Middle frontal gyrus (tissue), 1 donor: ENCODE data around the gene WWOX.

Source experiments
- DNase-seq: peaks from one replicate; pipeline ENCODE4 v3.0.0-alpha.2; 2015; ENCODE audit warnings: low spot score; ENCODE audit errors: extremely low spot score

WWOX gene

DNA sequence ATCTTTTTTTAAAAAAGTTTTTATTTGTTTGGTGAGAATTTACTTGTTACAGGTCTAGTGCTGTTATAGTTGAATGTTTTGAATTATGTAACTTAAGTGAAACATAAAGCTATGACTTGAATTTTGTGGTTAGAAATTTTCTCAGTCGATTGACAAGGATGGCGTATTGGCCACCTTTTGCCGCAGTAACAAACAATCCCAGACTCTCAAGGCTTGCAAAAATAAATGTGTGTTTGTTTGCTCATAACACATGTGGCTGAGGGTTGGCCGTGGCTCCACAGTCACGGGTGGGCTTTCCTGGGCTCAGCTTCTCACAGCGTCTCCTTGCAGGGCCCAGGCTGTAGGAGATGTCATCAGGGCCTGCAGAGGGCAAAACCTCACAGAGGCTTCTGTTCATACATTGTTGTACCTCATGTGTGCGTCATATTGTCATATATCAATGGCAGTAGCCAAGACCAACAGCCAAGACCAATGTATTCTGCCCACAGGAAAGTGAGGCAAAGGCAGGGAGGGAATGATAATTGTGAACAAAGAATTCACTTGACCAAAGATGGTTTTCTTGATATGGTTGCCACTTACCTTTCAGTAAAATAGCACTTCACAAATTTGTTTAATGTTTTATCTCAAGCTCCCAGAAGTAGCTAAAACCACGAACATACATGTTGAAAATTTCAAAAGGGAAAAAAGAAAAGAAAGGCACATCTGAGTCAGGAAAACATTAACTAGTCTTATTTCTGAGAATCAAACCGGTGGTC is 93.5 kb downstream of the WWOX start:
- DNase-seq: no peak

DNA sequence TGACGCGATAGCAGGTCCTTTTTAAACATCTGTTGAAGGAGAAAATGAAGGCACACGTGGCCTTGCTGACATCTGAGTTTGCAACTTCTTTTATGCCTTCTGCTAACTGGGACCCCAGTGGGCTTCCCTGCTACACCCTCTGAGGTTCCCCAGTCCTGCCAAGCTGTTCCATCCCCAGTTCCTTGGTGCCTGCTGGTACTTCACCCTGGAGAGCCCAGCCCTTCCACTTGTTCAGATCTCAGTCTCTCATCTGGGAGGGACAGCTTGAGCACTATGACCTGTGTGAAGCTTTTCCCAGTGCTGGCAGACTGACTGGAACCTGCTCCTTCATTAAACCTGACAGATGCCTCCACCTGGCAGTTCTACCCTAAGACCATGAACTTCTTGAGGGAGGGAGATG is 95.5 kb downstream of the WWOX start:
- DNase-seq: no peak

GRCh38 chr16:78195797-78196196 is 96.3 kb downstream of the WWOX start:
- DNase-seq: no peak

DNA sequence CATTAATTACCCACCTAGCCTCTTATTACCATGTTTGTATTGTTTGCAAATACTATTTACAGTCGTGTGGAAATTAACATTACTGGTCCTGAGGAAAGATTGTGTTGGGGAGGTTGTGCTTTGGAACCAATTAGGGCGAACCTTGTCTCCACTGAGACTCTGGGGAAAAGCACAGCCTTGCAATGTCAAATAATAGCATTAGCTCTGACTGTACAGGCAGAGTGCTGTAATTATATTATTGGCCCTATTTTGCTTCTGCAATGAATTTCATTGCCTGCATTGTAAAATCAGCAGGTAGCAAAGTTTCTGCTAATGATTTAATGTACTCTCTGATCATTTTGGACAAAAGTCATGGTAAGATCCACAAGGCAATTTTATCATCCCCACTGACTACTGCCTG is 97.0 kb downstream of the WWOX start:
- no peak for DNase-seq

GRCh38 chr16:78198288-78198687 is 98.8 kb downstream of the WWOX start:
- no peak for DNase-seq

- DNase-seq: no peak
Observed at GRCh38 chr16:78199325-78200022, 100.0 kb downstream of the WWOX start.

DNA sequence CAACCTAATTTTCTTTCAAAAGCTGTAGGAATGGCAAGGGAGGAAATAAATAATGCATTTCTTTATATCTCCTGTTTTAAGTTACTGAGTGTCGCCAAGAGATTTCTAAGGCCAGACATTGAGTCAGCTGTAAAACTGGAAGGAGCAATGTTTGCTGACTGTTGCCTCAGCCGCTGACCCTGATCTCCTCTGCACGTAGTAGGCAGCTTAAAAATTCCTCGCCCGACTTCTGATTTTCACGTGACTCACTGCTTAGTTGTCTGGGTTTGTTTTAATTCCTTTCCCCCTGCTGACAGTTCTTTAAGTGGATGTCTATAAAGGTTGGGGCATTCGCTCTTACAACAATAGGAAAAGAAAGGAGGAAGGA is 100.6 kb downstream of the WWOX start:
- DNase-seq: no peak

DNA sequence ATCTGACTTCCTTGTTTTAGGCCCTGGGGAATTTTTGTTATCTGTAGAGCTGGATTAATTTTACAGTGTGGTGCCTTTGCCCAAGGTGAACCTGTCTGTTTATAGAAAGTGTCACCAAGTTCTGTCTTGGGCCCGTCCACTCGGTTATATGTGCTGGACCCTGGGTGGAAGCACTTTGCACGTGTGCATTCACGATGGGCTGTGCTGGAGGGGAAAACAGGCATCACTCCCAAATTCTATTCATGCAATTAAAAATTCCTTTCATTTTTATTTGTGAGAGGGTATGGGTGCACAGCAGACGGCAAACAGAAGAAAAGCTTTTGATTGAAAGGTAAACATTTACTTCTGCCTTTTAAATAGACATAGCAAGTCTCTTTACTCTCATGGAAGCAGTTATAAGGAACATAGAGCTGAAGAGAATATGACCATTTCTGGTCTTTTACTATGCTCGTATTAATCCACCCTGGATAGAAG is 101.2 kb downstream of the WWOX start:
- no peak for DNase-seq

GRCh38 chr16:78205506-78205905 is 106.1 kb downstream of the WWOX start:
- DNase-seq: no peak

GRCh38 chr16:78206623-78207223 is 107.3 kb downstream of the WWOX start:
- no peak for DNase-seq

DNA sequence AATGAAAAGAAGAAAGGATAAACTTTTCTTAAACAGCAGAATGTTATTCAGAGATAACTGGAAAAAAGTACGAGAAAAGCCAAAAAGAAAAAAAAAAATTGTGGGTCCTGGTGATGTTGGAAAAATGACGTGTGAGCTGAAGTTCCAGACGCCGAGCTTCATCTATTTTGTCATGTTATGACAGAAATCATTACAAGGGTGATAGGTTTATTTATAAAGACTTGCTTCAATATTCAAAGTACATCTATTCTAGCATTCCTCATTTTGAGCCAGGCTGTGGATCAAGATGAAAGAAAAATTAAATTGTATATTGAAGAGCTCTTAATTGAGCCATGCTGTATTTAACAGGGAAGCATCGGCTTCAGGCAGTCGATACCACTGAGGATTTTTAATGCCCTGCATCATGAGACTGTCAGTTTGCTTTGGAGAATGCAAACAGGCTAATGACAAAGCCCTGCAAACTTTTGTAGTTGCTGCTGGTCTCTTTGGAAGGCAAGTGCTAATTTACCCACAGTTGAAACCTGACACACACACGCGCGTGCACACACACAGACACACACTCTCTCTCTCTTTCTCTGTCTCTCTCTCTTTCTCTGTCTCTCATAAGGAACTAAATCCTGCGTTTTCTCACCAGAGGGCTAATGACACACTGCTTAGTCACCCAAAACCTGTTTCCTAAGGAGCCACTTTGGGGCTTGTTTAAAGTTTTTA is 110.7 kb downstream of the WWOX start:
- DNase-seq: no peak

GRCh38 chr16:78211020-78211599 is 111.7 kb downstream of the WWOX start:
- DNase-seq: no peak

DNA sequence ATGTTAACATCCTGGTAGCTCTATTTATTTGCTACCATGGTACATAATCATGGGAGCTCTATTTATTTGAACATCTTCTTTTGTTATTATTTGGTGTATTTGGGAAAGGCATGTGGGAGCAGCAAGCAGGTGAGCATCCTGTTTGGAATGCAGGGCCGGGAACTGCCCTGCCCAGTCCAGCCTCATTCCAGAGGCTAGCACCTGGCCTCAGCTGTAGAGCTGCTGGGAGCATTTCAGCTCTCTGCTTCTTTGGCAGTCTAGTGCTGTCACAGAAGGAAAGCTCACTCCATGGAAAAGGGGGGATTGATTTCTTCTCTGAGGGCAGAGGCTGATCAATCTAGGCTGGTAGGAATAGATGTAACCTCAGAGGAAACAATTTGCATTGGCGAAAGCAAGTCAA is 112.5 kb downstream of the WWOX start:
- no peak for DNase-seq

DNA sequence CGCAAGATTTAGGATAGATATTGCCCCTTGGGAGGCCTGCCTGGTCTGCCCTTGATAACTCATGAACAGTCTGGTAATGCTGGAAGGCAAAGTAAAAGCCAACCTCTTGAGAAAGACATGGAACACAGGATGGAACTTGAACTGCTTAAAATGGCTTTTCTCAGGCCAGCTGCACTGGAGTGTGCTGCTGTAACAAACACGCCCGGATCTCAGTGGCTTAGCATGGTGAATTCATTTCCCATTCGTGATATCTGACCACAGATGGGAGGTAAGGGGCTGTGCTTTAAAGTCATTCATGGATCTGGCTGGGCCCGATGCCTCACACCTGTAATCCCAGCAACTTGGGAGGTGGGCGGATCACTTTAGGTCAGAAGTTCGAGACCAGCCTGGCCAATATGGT is 113.2 kb downstream of the WWOX start:
- DNase-seq: no peak

- DNase-seq: no peak
Observed at GRCh38 chr16:78213751-78214150, 114.3 kb downstream of the WWOX start.

DNA sequence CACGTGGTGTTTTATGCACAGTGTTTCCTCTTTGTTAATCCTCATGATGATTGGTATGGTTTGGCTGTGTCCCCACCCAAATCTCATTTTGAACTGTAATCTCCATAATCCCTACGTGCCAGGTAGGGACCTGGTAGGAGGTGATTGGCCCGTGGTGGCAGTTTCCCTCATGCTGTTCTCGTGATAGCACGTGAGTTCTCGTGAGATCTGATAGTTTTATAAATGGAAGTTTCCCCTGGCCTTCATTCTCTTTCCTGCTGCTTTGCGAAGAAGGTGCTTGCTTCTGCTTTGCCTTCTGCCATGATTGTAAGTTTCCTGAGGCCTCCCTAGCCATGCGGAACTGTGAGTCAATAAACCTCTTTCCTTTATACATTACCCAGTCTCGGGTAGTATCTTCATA is 115.8 kb downstream of the WWOX start:
- DNase-seq: no peak

DNA sequence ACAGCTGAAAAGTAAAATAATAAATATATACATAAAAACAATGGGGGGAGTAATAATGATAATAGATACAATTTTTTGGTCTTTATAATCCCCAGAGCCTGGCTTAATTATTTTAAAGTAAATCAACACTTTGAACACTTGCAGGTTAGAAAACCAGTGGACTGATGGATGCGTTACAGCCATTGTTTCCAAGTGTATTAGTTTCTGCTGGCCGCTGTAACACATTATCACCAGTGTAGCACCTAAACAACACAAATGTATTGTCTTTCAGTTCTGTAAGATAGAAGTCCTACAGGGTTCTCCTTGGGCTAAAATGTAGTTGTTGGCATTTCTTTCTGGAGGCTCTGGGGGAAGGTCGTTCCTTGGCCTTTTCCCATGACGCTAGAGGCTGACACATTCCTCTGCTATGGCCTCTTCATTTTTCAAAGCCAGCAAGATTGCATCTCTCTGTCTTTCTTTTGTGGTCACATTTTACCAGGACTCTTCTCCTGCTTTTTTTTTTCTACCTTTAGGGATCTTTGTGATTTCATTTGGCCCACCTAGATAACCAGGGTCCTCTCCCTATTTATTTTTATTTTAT is 116.8 kb downstream of the WWOX start:
- no peak for DNase-seq

GRCh38 chr16:78217276-78217675 is 117.8 kb downstream of the WWOX start:
- DNase-seq: no peak

DNA sequence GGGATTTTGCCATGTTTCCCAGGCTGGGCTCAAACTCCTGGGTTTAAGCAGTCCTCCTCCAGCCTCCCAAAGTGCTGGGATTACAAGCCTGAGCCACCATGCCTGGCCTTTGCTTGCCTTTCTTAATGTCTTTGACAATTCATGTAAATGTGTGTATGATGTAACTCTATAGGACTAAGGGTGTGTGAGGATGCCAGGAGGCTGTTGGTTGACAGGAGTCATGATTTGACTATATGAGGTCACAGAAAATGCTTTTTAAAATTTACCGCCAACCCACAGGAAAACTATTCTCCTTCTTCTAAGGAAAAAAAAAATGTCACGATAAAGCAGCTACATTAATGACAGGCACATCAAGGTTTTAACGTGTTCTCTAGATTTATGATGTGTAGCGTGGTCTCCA is 118.8 kb downstream of the WWOX start:
- DNase-seq: no peak

DNA sequence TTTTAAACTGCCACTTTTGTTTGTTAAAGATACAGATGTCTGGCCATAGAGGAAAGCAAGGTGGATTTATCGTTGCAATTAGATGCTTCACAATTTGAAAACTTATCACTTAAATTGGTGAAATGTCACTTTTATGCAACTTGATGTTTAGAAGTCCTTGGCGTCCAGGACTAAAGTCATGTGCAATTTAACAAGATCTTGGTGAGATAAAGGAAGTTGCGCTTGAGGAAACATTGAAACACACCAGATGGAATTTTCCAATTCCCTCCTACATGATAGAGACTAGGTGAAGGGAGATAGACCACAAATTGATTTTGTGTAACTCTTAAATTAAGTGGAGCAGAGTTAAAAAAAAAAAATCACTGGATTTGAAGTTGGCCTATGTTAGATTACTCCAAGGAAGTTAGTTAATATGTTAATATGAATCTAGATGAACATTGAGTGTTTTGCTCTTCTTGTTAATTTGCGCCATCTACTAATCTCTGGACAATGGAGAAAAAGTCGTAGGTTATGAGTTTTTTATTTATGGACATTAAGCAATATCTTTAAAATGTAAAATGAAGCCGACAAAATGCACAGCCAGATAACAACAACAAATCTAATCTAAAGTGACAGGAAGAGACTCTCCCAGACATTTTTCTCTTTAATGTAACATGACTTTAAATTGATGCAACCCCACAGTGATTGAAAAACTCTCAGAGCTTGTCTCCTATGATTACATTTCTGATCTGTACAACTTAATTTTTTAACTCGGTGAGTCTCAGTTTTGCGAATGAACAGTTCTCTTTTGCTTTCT is 119.6 kb downstream of the WWOX start:
- no peak for DNase-seq
